Gastroesophageal sphincter (tissue), 3 donors: ENCODE measurements around the gene CBFB.

ENCODE experiments used
- POLR2A ChIP-seq, 2 donors: fragments of 450-650 bp; IDR thresholded peaks; one replicate each; pipeline ENCODE4 v1.6.1; 2017; ENCODE audit warnings: antibody characterized with exemption in 2 of 2, mild to moderate bottlenecking in 2 of 2, moderate library complexity in 1 of 2
- POLR2AphosphoS5 ChIP-seq: sonication (generic); formaldehyde crosslinking; IDR thresholded peaks from one replicate; pipeline ENCODE4 v1.6.1; 2017; ENCODE audit warnings: antibody characterized with exemption
- TF ChIP-seq, protein P1 (sequence below), 4 experiments: fragments of 200-600 bp in 2 of 4; fragments of 450-650 bp in 2 of 4; sonication (generic) in 1 of 4; IDR thresholded peaks; one replicate each; pipeline ENCODE4 v1.5.1; 2017 to 2019; ENCODE audit warnings: antibody characterized with exemption in 4 of 4, mild to moderate bottlenecking in 2 of 4, moderate library complexity in 2 of 4

DNA sequence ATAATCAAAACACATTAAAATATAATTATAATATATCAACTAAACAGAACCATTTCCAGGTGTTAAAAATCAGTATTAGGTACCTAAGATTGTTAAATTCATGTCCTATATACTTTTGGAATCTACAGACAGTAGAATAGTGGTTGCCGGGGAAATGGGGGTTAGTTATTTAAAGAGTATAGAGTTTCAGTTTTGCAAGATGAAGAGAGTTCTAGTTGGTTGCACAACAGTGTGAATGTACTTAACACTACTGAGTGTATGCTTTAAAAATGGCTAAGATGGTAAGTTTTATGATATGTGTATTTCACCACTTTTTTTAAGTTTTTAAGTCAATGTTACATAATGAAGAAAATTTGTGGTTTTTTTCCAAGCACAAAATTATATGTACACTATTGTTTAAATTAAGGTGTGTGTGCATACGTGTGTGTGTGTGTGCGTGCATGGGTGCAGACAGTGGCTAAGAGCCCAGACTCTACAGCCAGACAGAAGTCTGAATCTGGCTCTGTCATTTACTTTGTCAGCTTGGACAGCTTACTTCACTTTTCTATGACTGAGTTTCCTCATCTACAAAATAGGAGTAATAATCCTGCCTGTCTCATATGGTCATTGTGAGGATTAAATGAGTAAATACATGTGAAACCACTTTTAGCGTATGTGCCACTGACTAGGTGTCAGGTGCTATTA lies 55.5 kb downstream of the CBFB start:
- TF ChIP-seq, protein P1, sequence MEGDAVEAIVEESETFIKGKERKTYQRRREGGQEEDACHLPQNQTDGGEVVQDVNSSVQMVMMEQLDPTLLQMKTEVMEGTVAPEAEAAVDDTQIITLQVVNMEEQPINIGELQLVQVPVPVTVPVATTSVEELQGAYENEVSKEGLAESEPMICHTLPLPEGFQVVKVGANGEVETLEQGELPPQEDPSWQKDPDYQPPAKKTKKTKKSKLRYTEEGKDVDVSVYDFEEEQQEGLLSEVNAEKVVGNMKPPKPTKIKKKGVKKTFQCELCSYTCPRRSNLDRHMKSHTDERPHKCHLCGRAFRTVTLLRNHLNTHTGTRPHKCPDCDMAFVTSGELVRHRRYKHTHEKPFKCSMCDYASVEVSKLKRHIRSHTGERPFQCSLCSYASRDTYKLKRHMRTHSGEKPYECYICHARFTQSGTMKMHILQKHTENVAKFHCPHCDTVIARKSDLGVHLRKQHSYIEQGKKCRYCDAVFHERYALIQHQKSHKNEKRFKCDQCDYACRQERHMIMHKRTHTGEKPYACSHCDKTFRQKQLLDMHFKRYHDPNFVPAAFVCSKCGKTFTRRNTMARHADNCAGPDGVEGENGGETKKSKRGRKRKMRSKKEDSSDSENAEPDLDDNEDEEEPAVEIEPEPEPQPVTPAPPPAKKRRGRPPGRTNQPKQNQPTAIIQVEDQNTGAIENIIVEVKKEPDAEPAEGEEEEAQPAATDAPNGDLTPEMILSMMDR (IDR thresholded peaks at IDR 0.05): no peak
- TF ChIP-seq POLR2A (IDR thresholded peaks at IDR 0.05): no peak
- no peak for TF ChIP-seq POLR2AphosphoS5
